Activated CD8-positive, alpha-beta memory T cell treated with anti-CD3 and anti-CD28 coated beads, Interleukin-2, amount 50 U/mL, for 24 hours (primary cell): ENCODE data around the gene FLVCR1.

ENCODE experiments used
- DNase-seq: peaks from one replicate; pipeline ENCODE4 v3.0.0-alpha.2; 2020; ENCODE audit errors: extremely low read depth

Gene FLVCR1

DNA sequence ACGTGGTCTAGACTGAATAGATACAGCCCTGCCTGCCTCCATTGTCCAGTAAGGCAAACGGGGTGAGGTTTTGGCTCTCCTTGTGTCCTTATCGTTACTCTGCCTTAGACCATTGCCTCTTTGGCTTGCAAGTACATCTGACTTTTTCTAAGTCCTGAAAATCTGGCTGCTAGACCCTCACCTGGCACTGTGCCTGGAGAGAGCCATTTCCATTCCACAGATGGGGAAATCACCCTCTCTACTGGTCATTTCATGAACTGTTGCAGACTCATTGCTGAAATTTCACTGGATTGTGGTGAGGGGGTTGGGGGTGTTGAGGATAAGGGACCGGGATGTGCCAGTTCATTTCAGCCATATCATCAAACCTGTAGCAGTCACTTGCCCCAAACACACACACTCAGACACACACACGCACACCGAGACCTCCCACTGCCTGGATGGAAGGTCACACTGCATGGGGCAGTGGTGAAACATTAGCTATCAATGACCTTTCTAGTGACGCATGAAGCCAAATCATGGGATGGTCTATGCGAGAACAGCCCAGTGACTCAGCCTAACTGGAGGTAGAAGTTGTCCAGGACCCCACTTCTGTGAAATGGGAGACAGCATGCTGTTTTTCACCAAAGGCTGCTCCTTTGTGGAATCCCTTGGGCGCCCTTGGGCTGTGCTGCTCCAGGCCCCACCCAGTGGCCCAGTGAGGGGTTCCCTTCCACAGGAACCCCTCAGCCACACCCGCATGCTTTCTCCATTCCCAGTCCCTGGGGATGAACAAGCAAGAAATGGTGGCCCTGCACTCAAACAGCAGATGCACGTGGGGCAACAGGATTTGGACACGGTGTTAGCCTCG lies 57.4 kb downstream of the FLVCR1 start:
- no peak for DNase-seq

DNA sequence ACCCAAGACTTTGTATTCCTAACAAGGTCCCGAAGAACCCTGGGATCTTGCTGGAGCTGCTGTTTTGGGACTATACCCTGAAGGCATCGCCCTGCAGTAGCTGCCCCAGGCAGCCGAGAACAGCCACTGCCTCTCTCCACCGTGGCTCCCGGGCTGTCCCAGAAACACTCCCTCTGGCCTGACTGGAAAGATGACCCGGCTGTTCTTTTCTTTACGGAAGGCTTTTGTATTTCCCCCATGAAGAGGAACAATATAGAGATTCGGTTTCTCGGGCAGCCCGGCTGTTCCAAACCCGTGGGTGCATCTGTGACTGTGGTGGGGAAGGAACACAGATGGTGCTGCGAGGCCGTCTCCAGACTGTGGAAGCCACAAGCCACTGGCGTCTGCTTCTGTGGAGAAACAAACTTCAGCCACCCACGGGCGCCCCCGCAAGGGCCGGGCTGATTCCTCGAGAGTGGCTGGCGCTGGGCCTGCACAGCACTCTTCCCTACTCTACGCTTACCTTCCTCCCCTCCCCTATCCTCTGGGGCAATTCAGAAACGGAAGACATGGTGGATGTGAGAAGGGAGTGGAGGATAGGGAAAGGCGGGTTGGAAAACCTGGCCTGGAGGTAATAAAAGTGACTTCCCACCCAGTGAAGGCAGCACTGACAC lies 58.5 kb downstream of the FLVCR1 start:
- DNase-seq: no peak

DNA sequence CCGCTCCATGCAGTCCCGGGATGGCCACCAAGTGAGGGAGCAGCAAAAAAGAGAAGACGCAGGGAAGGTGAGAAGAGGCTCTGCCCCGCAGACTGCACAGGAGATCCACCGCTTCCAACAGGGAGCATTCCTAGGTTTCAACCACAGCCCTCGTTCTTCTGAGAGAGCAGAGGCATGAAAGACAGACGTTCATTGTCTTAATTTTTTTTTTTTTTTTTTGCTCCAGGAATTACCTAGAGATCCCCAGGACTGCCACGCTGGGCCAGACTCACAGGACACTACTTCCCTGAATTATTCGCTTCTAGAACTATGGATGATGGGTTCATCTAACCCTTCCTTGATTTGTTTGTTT lies 59.0 kb downstream of the FLVCR1 start:
- DNase-seq: no peak

DNA sequence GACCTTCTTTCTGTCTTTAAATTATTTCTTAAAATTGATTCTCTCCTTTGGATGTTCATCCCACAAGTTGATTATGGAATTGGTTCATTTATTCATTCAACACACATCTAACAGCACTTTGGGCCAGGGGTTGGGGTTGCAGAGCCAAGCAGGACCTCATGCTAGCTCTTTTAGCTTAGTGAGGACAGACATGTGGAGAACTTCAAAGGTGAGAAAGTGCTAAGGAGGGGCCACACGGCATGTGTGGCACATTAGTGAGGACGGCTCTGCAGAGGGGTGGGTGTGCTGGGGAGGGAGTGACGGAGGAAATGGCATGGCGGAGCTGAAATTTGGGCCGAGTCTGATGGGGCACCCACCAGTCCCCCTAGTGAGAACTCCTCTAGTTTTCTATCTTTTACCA lies 59.8 kb downstream of the FLVCR1 start:
- DNase-seq: no peak

DNA sequence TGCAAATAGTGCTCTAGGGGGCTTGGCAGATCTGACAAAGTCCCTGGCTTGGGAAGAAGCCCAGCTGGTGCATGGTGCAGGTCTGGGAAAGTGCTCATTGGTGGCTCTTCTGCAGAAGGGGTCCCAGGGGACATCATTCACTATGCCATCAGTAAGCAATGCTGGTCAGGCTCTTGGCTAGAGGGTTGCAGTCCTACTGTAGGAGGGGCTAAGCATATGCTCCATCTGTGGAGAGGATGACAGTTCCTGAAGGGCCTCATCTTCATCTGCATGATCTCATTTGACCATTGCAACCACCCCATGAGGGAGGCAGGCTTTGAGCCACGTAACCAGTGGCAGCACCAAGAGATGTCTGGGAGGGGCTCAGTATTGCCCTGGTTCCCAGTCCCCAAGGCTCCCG lies 60.7 kb downstream of the FLVCR1 start:
- no peak for DNase-seq

DNA sequence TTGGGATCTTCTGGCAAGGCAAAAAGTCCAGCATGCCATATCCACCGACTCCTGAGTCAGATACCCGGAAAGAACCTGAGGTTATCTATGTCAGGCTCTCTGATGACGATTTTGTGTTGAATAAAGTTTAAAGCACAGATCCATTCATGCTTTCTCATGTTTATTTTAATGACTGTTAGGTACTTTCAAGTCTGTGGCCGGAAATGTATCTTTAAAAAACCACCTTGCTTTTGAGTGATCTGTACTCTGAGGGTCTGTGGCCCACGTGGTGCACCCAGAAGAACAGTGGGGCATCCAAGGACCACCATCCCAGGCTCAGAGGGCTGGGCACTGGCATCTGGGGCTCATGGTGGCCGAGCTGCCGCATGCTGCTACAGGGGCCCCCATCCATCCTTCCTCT lies 62.2 kb downstream of the FLVCR1 start:
- DNase-seq: no peak

DNA sequence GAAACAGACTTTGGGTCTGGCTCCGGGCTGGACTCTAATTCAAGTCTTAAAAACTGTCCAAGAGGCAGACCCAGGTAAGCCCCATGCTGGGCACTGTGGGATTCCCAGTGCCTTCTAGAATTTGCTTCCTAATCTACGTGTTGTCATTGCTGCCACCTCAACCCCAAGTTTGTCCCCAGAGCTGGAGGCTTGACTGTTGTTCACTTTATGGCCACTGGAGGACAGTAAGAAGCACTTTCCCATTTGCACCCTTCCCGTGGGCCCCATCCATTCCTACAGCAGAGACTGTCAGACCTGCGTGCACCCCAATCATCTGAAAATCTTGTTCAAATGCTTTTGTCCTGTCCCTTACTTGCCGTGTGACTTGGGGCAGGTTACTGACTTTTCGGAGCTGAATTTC lies 62.8 kb downstream of the FLVCR1 start:
- no peak for DNase-seq

DNA sequence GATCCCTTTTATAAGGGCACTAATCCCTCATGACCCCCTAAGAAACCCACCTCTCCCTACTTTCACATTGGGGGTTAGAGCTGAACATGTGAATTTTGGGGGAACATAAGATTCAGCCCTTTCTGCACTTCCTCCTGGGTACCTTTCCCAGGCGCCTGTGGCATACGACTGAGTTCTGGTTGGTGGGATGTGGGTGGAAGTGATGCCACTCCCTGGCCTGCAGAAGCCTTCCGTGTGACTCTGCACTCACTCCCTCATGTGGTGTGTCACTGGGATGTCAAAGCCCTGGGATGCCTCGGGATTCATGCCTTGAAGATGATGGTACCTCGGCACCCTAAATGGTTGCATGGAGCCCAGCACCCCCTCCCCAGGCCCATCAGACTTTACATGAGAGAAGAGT lies 63.9 kb downstream of the FLVCR1 start:
- DNase-seq: no peak

DNA sequence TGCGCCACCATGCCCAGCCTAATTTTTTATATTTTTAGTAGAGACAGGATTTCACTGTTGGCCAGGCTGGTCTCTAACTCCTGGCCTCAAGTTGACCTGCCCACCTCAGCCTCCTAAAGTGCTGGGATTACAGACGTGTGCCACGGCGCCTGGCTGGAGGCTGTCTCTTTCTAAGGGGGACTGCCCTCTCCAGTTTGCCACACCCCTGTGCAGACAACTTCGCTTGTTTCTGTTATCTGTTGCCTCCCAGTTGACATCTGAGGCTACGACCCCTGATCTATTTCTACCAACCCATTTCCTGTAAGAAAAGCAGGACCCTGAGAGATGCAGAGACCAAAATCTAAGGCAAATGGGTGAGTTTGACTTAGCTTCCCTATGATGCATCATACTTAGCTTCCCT lies 68.3 kb downstream of the FLVCR1 start:
- no peak for DNase-seq

DNA sequence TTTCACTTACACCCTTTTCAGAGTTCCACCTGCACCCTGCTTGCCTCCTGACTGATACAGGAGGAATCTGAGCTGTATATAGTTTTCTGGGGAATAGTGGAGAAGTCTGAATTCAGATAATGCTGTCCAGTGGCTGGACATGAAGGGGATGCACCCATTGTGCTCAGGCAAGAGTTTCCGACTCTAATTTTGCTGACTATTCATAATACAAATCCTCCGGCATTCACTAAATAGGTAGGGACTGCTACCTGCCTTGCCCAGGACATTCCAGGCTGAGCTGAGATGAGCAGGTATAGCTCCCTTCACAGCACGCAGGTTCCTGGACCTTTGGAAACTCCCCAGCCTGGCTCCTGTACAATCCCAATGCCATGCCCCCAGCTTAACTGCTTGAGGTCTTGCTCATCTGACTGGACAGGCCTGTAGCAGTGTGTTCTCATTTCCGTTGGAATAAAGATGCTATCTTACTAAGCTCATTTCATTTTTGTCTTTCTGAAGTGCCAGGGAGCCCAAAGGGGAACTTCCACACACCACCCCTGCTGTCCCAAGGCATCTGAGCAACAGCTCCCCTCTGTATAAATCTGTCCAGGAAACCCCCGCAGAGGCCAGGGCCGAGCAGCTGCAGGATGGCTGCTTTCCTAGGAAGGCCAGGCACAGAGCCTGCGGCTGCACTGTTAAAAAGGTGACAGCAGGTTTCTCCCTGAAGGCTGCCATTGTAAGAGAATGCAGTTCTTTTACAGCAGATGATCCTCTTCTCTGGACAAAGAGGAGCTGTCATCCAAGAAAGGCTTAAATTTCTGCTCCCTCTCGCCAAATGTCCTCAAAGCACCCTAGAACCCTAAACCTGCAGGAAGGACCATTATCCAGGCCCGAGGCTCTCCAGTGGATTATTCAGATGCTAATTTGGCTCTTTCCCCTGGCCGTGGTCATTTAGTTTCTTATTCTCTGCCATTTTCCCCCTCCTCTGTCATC lies 70.5 kb downstream of the FLVCR1 start:
- DNase-seq: no peak

DNA sequence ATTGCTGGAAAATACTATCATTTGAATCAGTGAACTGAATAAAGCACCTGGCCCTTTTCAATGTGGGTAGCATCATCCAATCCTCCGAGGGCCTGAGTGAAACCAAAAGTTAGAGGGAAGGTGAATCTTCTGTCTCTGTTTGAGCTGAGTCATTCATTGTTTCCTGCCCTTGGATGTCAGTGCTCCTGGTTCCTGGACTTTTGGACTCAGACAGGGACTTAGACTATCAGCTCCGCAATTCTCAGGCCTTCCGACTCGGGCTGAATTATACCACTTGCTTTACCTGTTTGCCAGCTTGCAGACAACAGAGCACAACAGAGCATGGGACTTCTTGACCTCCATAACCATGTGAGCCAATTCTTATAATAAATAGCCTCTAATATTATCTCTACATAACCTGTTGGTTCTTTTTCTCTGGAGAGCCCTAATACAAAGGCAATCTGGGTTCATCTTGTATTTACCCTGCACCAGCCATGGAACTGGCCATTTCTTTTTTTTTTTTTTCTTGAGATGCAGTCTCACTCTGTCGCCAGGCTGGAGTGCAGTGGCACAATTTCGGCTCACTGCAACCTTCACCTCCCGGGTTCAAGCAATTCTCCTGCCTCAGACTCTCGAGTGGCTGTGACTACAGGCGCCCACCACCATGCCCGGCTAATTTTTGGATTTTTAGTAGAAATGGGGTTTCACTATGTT lies 73.1 kb downstream of the FLVCR1 start:
- no peak for DNase-seq

DNA sequence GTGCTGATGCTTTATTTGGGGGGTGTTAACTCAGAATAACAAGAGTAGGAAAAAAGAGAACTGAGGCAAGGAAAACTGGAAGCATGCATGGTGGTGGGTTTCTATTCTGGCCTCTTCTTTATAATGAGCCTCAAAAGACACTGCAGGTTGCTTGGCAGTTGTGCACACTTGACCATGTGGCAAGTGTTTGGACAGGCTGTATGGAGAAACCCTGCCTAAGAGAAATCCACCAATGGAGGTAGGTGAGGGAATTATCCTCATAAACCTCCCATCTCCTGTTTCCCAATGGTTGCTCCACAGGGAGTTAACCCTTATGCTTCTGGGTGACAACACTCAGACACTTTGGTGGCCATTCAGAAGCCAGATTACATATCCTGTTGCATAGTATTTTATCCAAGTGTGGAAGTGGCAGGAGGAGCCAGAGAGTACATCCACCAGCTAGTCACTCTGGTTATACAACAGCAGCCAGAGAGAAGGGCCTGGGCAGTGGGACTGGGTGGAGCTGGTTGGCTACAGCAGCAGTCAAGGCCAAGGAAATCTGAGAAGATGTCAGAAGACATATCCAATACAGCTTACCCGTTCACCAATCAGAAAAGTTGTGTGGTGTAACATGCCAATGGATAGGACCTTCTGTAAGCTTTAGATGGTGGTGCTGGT lies 75.9 kb downstream of the FLVCR1 start:
- no peak for DNase-seq

DNA sequence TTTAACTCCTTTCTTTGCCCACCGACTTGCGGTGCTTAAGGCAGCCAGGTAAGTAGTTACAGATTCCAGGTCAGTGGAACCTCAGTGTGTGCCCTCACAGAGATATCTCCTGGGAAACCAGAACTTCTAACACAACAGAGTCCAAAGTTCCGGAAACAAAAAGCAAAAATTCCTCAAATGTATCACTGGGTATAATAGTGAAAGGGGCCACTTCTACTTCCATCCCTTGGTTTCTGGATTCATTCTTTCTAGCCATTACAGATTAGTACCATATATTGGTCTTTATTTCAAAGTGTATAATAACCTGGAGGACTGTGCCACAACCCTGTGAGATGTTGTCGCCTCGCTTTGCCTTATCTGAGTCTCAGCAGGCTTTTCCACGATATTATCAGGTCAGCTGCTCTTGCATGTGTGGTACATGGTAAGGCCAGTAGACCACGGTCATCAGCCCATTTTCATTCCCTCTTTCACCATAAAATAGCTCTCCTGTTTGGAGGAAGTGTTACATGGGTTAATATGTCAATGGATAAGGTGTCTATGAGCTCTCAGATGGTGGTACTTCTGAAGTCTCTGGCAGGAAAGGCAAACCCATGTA lies 77.4 kb downstream of the FLVCR1 start:
- DNase-seq: no peak

DNA sequence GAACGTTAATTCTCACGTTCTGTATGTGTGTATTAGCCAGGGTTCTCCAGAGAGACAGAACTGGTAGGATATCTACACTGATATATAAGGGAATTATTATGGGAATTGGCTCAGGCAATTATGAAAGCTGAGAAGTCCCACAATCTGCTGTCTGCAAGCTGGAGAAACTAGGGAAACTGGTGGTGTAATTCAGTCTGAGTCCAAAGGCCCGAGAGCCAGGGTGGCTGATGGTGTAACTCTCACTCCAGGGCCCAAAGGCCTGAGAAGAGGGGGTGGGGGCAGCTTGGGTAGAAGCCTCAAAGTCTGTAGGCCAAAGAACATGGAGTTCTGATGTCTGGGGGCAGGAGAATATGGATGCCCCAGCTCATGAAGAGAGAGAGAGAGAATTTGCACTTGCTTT lies 79.0 kb downstream of the FLVCR1 start:
- no peak for DNase-seq

DNA sequence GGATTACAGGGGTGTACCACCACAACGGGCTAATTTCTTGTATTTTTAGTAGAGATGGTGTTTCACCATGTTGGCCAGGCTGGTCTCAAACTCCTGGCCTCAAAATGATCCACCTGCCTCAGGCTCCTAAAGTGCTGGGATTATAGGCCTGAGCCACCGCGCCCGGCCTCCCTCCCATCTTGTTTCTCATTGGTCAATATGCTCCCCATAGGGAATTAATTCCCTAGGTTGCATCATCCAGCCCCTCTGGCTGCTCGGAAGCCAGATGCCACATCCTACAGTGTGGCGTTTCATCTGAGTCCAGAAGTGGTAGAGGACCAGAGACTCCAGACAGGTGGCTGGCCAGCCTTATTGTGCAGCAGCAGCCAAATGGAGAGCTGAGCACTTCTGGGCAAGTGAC lies 80.8 kb downstream of the FLVCR1 start:
- DNase-seq: no peak

DNA sequence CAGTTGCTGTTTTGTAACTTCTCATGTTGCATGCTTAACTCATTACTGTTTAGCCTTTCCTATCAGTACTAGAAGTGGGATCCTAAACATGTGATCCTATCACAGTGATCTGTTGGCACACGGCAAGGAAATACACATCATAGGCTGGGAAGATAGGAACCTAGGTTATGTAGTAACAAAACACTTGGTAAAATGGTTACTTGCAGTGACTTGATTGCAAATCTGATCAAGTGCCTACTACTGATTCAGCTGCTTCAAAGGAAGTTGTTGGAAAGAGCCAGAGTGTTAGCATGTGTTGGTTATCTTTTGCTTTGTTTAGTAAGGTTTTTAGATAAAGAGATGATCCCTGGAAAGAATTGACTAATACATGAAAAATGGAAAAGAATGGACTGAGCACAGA lies 83.4 kb downstream of the FLVCR1 start:
- no peak for DNase-seq

DNA sequence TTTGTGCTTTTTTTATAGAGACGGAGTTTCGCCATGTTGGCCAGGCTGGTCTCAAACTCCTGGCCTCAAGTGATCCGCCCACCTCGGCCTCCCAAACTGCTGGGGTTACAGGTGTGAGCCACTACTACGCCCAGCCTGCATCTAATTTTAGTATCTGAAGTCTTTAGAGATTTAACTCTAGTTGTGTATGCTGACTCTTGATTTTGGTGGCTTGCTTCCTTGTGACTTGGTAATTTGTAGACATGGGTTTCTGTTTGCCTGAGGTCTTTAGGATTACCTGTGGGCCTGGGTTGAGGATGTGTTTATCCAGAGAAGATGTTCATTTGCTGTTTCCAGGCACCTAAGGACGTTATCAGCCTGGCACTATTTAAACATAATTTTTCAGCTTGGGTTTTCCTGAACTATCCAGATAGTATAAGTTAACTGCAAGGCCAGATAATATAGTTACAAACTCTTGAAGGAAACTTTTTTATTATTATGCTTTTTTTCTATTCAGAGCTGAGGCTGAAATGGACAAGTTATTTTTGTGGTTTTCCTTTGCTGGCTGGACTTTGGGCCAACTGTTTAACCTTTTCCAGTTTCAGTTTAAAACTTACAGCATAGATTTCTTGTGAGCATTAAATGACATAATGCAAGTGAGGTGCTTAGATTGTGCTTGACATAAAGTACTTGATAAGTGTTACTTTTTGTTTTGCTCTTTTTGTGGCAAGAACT lies 84.8 kb downstream of the FLVCR1 start:
- DNase-seq: no peak

DNA sequence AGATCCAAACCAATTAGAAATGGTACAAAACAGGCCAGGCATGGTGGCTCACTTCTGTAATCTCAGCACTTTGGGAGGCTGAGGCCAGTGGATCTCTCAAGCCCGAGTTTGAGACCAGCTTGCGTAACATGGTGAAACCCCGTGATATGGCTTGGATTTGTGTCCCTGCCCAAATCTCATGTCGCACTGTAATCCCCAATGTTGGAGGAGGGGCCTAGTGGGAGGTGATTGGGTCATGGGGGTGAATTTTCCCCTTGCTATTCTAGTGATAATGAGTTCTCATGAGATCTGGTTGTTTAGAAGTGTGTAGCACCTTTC lies 85.3 kb downstream of the FLVCR1 start:
- no peak for DNase-seq

DNA sequence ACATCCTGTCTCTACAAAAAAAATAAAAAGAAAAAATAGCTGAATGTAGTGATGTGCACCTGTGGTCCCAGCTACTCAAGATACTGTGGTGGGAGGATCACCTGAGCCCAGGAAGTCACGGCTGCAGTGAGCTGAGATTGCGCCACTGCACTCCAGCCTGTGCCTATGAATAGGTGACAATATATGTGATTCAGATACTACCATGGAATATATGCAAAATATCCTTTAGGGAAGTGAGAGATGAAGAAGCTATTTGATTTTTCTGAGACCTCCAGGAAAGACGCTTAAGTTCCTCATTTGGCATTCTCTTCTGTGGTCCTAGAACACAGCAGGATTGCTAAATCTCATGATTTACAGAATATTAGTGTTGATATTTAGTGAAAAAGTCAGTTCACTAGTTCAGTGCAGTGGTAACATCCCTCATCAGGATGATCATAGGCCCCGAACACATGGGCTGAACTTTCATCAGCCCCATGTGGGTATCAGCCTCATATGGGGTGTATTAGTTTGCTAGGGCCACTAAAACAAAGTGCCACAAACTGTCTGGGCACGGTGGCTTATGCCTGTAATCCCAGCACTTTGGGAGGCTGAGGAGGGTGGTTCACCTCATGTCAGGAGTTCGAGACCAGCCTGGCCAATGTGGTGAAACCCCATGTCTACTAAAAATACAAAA lies 86.3 kb downstream of the FLVCR1 start:
- DNase-seq: no peak

DNA sequence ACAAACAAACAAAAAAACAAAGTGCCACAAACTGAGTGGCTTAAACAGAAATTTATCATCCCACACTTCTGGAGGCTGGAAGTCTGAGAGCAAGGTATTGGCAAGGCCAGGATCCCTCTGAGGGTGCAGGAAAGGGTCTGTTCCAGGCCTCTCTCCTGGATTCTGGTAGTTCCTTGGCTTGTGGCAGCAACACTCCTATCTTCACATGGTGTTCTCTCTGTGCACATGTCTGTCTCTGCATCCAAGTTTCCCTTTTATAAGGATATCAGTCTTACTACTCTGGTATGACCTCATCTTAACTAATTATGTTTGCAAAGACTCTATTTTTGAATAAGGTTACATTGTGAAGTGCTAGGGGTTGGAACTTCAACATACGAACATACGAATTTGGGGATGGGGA lies 87.0 kb downstream of the FLVCR1 start:
- no peak for DNase-seq
